ENCODE measurements around the gene RAB30. TPM values are rescaled to one million over a fixed set of nuclear protein-coding genes. Genes with fewer than 3 reads are reported as not detected.

The RAB30 gene
- total and polyA plus RNA-seq, 7 donors: 6.0 to 29.9 (median 24.0) TPM

DNA sequence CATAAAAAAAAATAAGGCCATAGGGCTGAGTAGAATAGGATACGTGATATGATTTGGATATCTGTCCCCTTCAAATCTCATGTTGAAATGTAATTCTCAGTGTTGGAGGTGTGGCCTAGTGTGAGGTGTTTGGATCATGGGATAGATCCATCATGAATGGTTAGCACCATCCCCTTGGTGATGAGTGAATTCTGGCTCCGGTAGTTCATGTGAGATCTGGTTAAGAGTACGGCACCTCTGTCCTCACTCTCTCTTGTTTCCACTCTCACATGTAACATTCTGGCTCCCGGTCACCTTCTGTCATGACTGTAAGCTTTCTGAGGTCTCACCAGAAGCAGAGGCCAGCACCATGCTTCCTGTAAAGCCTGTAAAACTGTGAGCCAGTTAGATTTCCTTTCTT, 45.5 kb downstream of the RAB30 start:
- 96 to 98% methylated on average over 4 of the region's 4 CpGs for WGBS, 2 donors
- H3K27ac ChIP-seq: no peak overlapping the region
- TF ChIP-seq, protein P1, sequence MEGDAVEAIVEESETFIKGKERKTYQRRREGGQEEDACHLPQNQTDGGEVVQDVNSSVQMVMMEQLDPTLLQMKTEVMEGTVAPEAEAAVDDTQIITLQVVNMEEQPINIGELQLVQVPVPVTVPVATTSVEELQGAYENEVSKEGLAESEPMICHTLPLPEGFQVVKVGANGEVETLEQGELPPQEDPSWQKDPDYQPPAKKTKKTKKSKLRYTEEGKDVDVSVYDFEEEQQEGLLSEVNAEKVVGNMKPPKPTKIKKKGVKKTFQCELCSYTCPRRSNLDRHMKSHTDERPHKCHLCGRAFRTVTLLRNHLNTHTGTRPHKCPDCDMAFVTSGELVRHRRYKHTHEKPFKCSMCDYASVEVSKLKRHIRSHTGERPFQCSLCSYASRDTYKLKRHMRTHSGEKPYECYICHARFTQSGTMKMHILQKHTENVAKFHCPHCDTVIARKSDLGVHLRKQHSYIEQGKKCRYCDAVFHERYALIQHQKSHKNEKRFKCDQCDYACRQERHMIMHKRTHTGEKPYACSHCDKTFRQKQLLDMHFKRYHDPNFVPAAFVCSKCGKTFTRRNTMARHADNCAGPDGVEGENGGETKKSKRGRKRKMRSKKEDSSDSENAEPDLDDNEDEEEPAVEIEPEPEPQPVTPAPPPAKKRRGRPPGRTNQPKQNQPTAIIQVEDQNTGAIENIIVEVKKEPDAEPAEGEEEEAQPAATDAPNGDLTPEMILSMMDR (IDR thresholded peaks at IDR 0.05): no peak
- TF ChIP-seq POLR2AphosphoS5 (IDR thresholded peaks at IDR 0.05) (no peak), EP300 (IDR thresholded peaks at IDR 0.05) (no peak), POLR2A (IDR thresholded peaks at IDR 0.05) (no peak)
- no peaks in the 10 kb centered on the region for H3K36me3 ChIP-seq
- peaks cover 0 to 64% (median 46%) of the 10 kb centered on the region in 4 donors for H3K4me1 ChIP-seq
- no peak overlapping the region for H3K4me3 ChIP-seq
- intact Hi-C loops (cut with DNase I): no loop called here
- no peak for DNase-seq
- no peaks in the 10 kb centered on the region for H3K27me3 ChIP-seq
- no peaks in the 10 kb centered on the region for H3K9me3 ChIP-seq

DNA sequence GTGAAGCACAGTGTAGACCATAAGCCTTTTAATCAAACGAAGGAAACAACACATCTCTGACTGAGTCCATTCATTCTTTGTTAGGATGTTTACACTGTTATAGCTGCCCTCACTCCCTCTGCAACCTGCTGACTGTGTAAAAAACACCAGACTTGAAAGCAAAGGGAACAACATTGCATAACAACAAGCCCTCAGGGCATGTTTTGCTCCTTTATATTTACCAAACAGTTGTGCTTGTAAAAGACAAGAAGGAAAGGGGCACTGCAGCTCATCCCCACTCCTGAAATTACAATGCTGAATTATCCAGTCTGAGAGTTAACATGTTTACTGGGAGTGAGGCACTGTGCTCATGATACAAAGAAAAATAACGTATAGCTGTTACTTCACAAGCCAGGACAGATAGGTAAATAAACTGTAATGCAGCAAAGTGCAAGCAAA, 46.4 kb downstream of the RAB30 start:
- 21 to 51% methylated on average over 2 of the region's 2 CpGs for WGBS, 2 donors
- no peaks in the 10 kb centered on the region for H3K27me3 ChIP-seq
- no peaks in the 10 kb centered on the region for H3K9me3 ChIP-seq
- intact Hi-C loops (cut with DNase I): no loop called here
- no peak overlapping the region for H3K4me3 ChIP-seq
- TF ChIP-seq POLR2AphosphoS5 (IDR thresholded peaks at IDR 0.05) (no peak), EP300 (IDR thresholded peaks at IDR 0.05) (no peak), POLR2A (IDR thresholded peaks at IDR 0.05) (no peak)
- TF ChIP-seq, protein P1 (IDR thresholded peaks at IDR 0.05): no peak
- H3K27ac ChIP-seq: no peak overlapping the region
- H3K36me3 ChIP-seq: no peaks in the 10 kb centered on the region
- peaks cover 0 to 65% (median 49%) of the 10 kb centered on the region in 4 donors for H3K4me1 ChIP-seq
- DNase-seq: no peak

GRCh38 chr11:83024270-83024854, 47.3 kb downstream of the RAB30 start:
- intact Hi-C loops (cut with DNase I): no loop called here
- peaks cover 0 to 74% (median 56%) of the 10 kb centered on the region in 4 donors for H3K4me1 ChIP-seq

DNA sequence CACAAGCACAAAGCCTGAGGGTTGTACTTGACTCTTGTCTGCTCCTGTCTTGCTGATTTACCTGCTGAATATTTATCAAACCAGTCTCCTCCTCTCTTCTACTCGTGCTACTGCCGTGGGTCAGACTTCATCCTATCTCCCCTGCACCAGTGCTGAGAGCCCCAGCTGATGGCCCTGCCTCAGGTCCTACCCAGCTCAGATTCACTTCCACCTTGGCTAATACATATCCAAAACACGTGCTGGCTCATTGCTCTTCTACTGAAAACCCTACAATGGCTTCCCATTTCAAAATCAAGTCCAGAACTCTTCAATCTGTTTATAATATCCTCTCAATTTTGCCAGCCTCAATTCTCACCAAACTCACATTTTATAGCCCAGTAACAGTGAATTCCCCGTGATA, 48.3 kb downstream of the RAB30 start:
- intact Hi-C loops (cut with DNase I): no loop called here
- 66 to 76% methylated on average over 4 of the region's 4 CpGs for WGBS, 2 donors

More at GRCh38 chr11:83024270-83024854, 47.3 kb downstream of the RAB30 start:
- Histone ChIP-seq H3K36me3 (no peaks in the 10 kb centered on the region), H3K4me3 (no peak overlapping the region), H3K27me3 (no peaks in the 10 kb centered on the region), H3K27ac (no peak overlapping the region), H3K9me3 (no peaks in the 10 kb centered on the region)
- WGBS, 2 donors: 80 to 81% methylated on average over 3 of the region's 3 CpGs
- no peak for DNase-seq
- TF ChIP-seq, protein P1 (IDR thresholded peaks at IDR 0.05): no peak
- TF ChIP-seq EP300 (IDR thresholded peaks at IDR 0.05) (no peak), POLR2AphosphoS5 (IDR thresholded peaks at IDR 0.05) (no peak), POLR2A (IDR thresholded peaks at IDR 0.05) (no peak)

More for the DNA sequence above, 48.3 kb downstream of the RAB30 start:
- Histone ChIP-seq H3K27ac (no peak overlapping the region), H3K27me3 (no peaks in the 10 kb centered on the region), H3K9me3 (no peaks in the 10 kb centered on the region), H3K4me1 (peaks cover 0 to 75% (median 58%) of the 10 kb centered on the region in 4 donors), H3K36me3 (no peaks in the 10 kb centered on the region), H3K4me3 (no peak overlapping the region)
- TF ChIP-seq EP300 (IDR thresholded peaks at IDR 0.05) (no peak), POLR2A (IDR thresholded peaks at IDR 0.05) (no peak)
- TF ChIP-seq, protein P1 (IDR thresholded peaks at IDR 0.05): no peak
- no peak for DNase-seq
